GM21447 (cell line): ENCODE results near the gene SLC16A11.
"Not testable (repeated sequence)": the region's sequence is repeated elsewhere in the genome, so short reads cannot be mapped to it uniquely, and the experiment has no call there.

Experiments used
- ATAC-seq: cut with Tn5 transposase; IDR thresholded peaks from one replicate; pipeline ENCODE4 v1.9.1; 2021; ENCODE audit not compliant: unreplicated experiment

The SLC16A11 gene, protein sequence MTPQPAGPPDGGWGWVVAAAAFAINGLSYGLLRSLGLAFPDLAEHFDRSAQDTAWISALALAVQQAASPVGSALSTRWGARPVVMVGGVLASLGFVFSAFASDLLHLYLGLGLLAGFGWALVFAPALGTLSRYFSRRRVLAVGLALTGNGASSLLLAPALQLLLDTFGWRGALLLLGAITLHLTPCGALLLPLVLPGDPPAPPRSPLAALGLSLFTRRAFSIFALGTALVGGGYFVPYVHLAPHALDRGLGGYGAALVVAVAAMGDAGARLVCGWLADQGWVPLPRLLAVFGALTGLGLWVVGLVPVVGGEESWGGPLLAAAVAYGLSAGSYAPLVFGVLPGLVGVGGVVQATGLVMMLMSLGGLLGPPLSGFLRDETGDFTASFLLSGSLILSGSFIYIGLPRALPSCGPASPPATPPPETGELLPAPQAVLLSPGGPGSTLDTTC

DNA sequence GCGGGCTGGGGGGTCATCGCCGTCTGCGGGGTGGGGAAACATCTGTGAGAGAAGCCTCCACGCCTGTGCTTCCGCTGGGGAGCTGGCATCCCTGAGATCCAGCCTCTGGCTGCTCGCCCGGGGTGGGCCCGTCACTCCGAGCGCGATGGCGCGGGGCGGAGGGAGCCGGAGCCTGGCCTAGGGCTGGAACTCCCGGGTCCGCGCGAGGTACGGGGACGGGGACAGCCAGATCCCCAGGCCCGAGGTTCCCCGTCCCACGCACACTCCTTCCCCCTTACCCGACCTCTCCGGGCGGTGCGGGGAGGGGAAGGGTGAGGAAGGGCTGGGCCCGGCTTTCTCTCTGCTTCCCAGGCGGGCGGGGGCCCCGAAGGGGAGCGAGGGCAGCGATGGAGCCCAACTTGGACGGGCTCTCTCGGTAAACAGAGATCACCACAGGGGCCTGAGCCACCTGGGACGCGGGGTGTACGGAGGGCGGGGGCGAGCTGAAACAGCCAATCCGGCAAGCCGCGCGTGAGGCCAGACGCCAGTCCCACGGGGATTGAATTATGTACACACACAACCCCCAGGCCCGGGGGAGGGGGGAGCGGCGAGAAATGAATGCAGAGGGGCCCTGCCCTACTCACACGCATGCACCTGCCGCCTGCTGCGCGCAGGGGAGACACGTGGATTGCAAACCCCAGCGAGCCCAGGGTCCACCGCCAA, at the start of gene SLC16A11:
TSS of gene SLC16A11 (minus strand) at position 596 of the 702 bp plus-strand sequence. CDS start at position 17, 579 bp downstream.
- ATAC-seq: no peak

DNA sequence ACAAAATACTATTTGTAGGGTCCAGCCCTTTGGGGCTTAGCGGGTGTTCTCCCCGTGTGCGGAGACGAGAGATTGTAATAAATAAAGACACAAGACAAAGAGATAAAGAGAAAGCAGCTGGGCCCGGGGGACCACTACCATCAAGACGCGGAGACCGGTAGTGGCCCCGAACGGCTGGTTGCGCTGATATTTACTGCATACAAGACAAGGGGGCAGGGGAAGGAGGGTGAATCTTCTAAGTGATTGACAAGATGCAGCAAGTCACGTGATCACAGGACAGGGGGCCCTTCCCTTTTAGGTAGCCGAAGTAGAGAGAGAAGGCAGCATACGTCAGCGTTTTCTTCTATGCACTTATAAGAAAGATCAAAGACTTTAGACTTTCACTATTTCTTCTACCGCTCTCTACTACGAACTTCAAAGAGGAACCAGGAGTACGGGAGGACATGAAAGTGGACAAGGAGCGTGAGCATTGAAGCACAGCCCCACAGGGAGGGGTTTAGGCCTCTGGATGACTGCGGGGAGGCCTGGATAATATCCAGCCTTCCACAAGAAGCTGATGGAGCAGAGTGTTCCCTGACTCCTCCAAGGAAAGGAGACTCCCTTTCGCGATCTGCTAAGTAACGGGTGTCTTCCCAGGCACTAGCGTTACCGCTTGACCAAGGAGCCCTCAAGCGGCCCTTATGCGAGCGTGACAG, 47.6 kb upstream of the SLC16A11 start:
- not testable (repeated sequence) for ATAC-seq

DNA sequence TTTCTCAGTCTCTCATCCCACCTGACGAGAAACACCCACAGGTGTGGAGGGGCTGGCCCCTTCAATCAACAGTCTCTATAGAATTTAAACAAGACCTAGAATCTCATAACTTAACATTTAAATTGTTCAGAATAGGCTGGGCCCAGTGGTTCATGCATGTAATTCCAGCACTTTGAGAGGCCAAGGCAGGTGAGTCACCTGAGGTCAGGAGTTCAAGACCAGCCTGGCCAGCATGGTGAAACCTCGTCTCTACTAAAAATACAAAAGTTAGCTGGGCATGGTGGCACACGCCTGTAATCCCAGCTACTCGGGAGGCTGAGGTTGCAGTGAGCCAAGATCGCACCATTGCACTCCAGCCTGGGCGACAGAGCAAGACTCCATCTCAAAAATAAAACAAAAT, 45.7 kb upstream of the SLC16A11 start:
- ATAC-seq: not testable (repeated sequence)

DNA sequence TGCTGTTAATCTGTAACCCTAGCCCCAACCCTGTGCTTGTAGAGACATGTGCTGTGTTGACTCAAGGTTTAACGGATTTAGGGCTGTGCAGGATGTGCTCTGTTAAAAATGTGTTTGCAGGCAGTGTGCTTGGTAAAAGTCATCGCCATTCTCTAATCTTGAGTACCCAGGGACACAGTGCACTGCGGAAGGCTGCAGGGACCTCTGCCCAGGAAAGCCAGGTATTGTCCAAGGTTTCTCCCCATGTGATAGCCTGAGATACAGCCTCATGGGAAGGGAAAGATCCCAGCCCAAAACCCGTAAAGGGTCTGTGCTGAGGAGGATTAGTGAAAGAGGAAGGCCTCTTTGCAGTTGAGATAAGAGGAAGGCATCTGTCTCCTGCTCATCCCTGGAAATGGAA, 44.5 kb upstream of the SLC16A11 start:
- not testable (repeated sequence) for ATAC-seq

DNA sequence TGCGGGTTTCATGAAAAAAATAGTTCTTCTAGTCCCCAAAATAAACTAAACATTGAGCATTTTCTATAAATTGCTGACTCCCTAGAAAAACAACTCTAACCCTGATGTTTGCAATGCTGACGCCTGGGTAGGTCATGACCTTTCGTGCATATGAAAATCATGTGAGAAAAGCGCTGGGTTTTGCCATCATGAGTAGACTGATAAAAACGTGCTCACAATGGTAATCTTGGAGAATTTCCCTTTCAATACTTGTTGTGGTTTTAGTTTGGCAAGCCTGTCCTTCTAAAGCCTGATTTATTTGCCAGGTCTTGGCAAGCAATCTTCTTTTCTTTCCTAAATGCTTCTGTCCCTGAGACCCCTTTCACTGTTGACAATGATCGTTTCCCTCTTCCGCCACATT, 40.2 kb upstream of the SLC16A11 start:
- ATAC-seq: no peak

DNA sequence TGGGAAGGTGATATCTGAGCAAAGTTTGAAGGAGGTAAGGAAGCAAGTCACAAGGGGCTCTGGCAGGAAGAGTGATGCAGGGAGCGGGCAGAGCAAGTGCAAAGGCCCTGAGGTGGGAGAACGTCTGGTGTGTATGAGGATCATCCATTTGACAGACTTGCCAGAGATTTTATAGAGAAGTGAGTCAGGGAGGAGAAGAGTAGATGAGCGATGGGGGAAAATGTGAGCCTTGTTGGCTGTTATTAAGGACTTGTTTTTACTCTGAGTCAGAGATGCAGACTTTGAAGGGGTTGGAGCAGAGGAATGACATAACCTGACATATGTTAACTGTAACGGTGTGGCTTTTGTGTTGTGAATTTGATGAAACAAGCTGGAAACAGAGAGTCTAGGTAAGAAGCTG, 39.7 kb upstream of the SLC16A11 start:
- ATAC-seq: no peak

DNA sequence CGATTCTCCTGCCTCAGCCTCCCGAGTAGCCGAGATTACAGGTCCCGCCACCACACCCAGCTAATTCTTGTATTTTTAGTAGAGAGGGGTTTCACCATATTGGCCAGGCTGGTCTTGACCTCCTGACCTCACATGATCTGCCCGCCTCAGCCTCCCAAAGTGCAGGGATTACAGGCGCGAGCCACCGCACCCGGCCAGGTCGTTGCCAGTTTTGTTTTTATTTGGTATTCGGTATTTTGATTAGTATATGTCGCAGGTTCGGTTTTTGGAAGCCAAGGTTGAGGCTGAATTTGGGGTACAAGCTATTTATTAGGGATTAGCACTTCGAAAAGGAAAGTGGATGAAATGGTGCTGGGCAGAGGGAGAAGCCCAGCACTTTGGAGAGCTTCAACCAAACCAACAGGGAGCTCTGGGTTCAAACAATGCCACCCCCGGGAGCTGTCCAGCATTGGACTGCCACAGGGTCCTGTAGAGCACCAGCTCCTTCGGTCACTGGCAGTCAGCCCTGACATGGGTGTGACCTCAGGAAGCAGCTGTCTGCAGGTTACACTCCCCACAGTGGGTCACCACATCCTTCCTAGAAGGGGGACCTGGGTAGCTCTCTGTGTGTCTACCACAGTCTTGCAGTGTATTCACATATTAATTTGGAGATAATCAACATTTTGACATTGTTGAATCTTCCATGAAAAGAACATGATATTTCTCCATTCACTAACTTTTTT, 37.6 kb upstream of the SLC16A11 start:
- no peak for ATAC-seq

DNA sequence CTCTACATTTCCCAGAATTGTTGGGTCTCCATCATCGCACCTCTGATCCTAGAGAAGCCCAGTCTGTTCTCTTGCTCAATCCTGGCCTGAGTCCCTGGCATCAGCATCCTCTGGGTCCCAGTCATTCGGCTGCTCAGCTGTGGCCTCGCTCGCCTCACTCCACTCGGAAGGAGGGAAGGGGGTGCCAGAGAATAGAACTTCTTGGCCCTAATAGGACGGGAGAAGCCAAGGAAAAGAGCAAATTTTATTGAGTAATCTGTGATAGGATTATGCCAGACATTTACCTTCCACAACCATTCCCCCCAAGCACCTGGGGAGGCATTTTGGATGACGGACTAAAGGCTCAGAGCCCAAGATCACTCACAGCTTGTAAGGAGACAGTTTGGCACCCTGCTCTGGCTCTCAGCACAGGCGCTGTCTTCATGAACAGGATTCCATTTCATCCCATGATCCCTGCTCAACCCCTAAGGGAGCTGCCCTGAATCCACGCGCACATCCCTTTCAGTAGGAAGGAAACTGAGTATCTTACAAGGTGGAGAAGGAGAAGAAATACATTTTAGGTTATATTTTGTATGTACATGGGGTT, 36.7 kb upstream of the SLC16A11 start:
- no peak for ATAC-seq

DNA sequence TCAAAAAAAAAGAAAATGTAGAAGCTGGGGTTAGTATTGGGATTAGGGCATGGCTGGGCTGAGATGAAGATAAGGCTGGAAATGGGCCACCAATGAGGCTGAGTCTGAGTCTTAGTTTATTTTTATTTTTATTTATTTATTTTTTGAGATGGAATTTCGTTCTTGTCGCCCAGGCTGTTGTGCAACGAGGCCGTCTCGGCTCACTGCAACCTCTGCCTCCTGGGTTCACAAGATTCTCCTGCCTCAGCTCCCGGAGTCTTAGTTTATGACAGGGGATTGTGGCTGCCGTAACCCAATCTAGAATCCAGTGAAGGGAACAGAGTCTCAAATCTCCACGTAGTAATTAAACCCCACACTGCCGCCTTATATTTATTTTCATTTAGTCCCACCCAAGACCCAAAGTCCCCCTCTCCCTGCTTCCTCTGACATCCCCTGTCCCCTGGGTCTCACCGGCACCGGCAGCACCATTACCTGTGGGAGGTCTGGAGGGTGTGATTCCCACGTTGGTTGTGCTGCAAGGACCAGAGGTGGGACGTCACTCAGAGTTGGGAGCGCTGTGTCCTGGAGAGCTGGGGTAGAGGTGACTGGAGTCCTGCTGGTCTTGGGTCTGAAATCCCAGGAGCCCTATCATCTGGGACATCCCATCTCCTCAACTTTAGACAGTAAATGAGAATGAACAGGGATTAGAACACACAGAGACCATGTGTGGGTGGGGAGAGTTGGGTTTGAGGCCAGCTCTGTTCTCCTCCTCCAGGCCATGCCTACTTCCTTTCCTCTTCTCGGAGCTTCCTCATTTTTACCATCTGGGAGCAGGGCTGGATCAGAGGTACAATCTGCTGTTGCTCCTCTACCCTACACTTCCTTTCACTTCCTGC, 35.9 kb upstream of the SLC16A11 start, which contains the start of gene CLEC10A:
TSS of gene CLEC10A (minus strand) at position 671 of the 875 bp plus-strand sequence. CDS start 1,439 bp downstream, outside the sequence.
- ATAC-seq: no peak

DNA sequence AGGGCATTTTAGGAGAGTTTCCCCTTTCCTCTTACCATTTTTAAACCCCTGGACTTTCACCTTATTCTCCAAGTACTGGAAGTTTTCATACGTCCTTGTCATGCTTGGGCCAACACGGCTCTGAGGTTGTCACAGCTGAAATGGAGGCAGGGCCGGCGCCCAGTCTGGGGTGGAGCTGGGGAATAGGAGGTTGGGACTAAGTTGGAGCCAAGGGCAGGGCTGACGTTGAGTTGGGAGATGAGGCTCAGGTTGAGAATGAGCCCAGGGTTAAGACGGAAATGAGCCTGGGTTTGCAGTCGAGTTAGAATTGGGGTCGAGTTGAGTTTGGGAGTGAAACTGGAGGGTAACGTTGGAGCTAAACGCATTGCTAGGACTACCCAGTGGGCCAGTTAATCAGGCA, 34.8 kb upstream of the SLC16A11 start:
- no peak for ATAC-seq

DNA sequence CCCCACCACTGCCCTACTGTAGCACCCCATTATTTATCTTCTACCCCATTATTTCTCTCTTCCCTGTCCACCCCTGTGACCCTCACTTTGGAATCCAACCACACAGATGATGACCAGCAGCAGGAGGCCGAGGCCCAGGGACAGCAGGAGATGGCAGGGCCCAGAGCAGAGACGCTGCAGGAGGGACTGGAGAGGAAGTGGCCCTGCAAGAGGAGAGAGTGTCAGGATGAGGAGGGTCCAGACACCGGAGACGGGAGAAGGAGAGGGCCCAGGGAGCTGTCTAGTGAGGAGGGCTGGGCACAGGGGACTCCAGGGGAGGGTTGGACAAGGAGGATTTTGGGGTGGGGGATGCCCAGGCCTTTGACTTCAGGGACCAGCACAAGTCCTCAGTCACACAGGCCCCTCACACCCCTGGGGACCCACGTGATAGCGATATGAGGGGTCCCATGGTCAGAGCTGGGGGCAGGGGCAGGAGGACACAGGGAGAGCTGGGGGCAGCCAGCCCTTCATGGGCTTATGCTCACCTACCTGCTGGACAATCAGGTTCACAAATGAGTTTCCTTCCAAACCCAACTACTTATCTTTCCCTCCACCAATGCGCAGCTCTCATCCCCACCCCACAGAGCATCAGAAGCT, 34.1 kb upstream of the SLC16A11 start:
- no peak for ATAC-seq

DNA sequence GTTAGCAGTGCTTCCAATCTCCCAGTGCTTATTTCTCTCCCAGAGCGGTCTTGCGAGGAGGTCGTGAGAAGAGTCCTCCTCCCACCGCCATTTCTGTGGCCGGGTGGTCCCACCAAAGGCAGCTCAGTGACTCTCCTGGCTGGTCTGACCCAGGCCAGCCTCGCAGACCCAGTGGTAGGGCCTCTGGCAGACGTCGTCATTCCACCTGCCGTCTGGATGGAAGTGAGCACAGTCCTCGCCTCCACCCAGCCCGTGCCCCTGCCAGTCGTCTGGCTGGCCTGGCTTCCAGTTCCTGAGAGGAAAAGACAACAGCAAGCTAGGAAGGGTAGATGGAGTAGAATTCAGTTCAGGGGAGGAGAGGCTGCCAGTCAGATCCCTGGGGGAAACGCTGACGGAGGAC, 31.0 kb upstream of the SLC16A11 start:
- ATAC-seq: no peak

DNA sequence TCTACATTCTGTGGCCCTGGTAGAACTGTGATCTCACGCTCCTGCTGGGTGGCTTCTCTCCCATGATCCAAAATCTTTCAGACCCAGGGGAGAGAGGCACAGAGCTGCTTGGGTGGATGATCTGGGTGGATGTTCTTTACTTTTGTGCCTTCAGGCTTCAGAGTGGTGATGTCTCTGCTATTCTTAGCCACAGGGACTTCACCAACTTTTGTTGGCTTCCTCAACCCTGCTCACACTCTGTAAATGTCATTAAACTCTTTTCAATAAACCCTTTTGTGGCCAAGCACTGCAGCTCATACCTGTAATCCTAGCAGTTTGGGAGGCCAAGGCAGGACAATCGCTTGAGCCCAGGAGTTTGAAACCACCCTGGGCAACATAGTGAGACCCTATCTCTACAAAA, 28.5 kb upstream of the SLC16A11 start:
- no peak for ATAC-seq

DNA sequence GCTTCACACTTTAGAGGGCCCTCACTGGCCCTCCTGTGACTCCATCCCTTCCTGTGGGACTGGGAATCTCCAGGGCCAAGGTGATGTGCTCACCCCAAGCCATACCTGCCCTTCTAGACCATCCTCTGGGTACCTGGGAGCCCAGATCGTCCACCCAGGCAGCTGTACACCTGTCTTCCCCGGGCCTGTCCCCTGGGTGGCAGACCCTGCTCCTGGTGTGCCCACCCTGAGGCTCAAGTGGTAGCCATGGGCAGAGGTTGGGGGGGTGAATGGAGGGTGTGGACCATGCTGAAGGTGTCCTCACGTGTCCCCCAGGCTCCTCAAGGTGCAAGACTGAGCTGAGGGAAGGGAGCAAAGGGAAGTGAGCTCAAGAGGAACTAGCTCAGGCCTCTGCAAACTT, 26.8 kb upstream of the SLC16A11 start:
- ATAC-seq: no peak

DNA sequence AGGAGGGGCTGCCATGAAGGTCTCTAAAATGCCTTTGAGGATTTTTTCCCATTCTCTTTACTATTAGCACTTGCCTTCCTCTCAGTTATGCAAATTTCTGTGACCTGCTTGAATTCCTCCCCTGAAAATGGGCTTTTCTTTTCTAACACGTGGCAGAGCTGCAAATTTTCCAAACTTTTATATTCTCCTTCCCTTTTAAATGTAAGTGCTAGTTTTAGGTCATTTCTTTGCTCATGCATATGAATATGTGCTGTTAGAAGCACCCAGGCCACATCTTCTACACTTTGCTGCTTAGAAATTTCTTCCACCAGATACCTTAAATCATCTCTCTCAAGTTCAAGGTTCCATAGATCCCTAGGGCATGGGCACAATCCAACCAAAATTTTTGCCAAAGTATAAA, 24.4 kb upstream of the SLC16A11 start:
- no peak for ATAC-seq

DNA sequence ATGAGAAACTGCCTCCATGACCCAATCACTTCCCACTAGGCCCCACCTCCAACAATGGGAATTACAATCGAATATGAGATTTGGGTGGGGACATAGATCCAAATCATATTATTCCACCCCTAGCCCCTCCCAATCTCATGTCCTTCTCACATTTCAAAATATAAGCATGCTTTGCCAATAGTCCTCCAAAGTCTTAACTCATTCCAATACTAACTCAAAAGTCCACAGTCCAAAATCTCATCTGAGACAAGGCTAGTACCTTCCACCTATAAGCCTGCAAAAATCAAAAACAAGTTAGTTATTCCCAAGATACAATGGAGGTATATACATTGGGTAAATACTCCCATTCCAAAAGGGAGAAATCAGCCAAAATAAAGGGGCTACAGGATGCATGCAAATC, 23.3 kb upstream of the SLC16A11 start:
- no peak for ATAC-seq

DNA sequence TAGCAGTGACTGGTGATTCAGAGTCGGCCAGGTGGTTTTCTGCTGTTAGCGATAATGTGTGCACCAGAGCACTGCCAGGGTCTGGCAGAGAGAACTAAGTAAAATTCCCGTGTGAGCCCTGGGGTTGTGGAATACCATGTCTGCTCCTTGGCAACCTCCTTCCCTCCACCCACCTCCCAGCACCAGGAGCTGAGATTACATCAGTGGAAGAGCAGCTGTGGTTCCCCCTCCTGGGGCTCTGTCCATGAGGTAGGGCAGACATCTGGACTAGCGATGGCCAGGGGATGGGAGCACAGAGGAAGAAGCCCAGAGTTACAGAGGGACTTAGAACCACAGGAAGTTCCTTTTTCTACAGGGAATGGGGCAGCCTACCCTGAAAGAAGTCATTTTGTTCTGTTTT, 20.4 kb upstream of the SLC16A11 start:
- ATAC-seq: no peak

DNA sequence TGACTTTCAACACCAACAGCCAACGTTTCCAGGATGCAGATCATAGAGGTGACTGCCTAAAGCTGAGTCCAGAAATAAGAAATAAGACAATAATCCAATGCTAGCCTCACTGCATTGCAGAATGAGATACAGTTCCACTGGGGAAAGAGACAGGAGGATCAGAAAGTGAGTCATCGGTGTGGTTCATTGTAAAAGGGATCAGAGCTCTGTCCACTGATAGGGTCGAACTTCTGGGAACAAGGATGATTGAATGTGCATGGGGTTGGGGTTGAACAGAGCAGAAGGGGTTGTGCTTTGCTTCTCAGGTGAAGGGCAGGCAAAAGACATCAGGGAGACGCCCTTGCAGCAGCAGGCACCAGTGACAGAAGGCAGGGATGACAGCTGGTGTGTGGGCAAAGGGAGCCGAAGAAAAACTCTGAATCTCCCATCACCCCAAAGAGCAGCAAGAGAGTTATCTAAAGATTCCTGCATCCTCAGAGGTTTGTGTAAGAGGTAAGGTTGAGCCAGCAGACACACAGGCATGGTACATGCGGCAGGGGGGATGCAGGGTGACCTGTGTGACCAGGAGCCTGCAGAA, 19.7 kb upstream of the SLC16A11 start:
- ATAC-seq: no peak
